Endodermal cell (in vitro differentiated cells): ENCODE data around the gene CDH11. TPM values are rescaled to one million over a fixed set of nuclear protein-coding genes. Genes with fewer than 3 reads are reported as not detected.

Experiments used
- DNase-seq: peaks from one replicate; pipeline ENCODE4 v3.0.0-alpha.2; 2017
- H3K27ac ChIP-seq: 2 replicates; pipeline ENCODE4 v1.5.1; 2013; ENCODE audit warnings: mild to moderate bottlenecking, low read depth, low read length, moderate library complexity
- H3K27me3 ChIP-seq: 2 replicates; pipeline ENCODE4 v1.6.1; 2013; ENCODE audit warnings: mild to moderate bottlenecking, low read length, moderate library complexity; ENCODE audit not compliant: insufficient read depth, control insufficient read depth, poor library complexity, severe bottlenecking
- H3K36me3 ChIP-seq: 2 replicates; pipeline ENCODE4 v1.7.0; 2013; ENCODE audit warnings: mild to moderate bottlenecking, low read length, moderate library complexity; ENCODE audit not compliant: control insufficient read depth, insufficient read depth
- H3K4me1 ChIP-seq: one replicate; pipeline ENCODE4 v1.7.0; 2013; ENCODE audit warnings: low read length; ENCODE audit not compliant: control insufficient read depth, insufficient read depth
- H3K4me3 ChIP-seq: 2 replicates; pipeline ENCODE4 v1.5.1; 2013; ENCODE audit warnings: mild to moderate bottlenecking, low read length, moderate library complexity
- H3K9ac ChIP-seq: 2 replicates; pipeline ENCODE4 v1.6.1; 2013; ENCODE audit warnings: mild to moderate bottlenecking, low read length, moderate library complexity; ENCODE audit not compliant: poor library complexity, severe bottlenecking; ENCODE audit errors: extremely low read depth
- H3K9me3 ChIP-seq: 2 replicates; pipeline ENCODE4 v1.6.1; 2013; ENCODE audit warnings: mild to moderate bottlenecking, low read length, moderate library complexity; ENCODE audit not compliant: control insufficient read depth
- H3K27ac Mint-ChIP-seq: 2 replicates; pipeline ENCODE4 v1.8.0; 2020; ENCODE audit warnings: mixed read lengths
- H3K27me3 Mint-ChIP-seq: 2 replicates; pipeline ENCODE4 v1.8.0; 2021; ENCODE audit warnings: mild to moderate bottlenecking, mixed read lengths; ENCODE audit not compliant: insufficient read depth
- H3K36me3 Mint-ChIP-seq: 2 replicates; pipeline ENCODE4 v1.8.0; 2020; ENCODE audit warnings: low read depth, mixed read lengths
- H3K4me1 Mint-ChIP-seq: 2 replicates; pipeline ENCODE4 v1.8.0; 2020; ENCODE audit warnings: mixed read lengths
- H3K4me3 Mint-ChIP-seq: 2 replicates; pipeline ENCODE4 v1.8.0; 2020; ENCODE audit warnings: mild to moderate bottlenecking, moderate library complexity, mixed read lengths
- H3K9me3 Mint-ChIP-seq: 2 replicates; pipeline ENCODE4 v1.8.0; 2020; ENCODE audit warnings: mild to moderate bottlenecking, mixed read lengths
- CTCF ChIP-seq: fragments of 200-600 bp; sonication (generic); conservative IDR thresholded peaks from 2 replicates; pipeline ENCODE4 v1.5.0; 2021; ENCODE audit warnings: antibody characterized with exemption, mild to moderate bottlenecking
- WGBS, 2 experiments: methylation state at CpG; one replicate each; pipeline versions ENCODE4 v1.1.5 to v1.1.7; 2013; ENCODE audit warnings: missing lambda C conversion rate in 2 of 2, mixed read lengths in 1 of 2; ENCODE audit not compliant: insufficient coverage in 1 of 2, insufficient read length in 1 of 2; 5-methylcytosine and 5-hydroxymethylcytosine counted together
- total RNA-seq, 2 donors: library from RNA; stranded (reverse); fragmentation: NEBNext Ultra II Directional in 1 of 2; extraction: Animal tissue kit (Norgen Biotek cat#: 25700) in 1 of 2; gene quantifications; 2 replicates in 1 of 2; 3 replicates in 1 of 2; pipeline ENCODE4 v1.2.1, GENCODE V29; 2021

CDH11 gene
- total RNA-seq, 2 donors from 2014 or later: 0.73 to 2.9 TPM

GRCh38 chr16:65062736-65063583 is 58.9 kb downstream of the CDH11 start:
- H3K27ac Mint-ChIP-seq: no peak overlapping the region
- H3K27ac ChIP-seq: no peak overlapping the region
- TF ChIP-seq CTCF: peak; percentile 21
- H3K9me3 ChIP-seq: no peaks in the 10 kb centered on the region
- H3K4me3 ChIP-seq: no peak overlapping the region
- H3K4me3 Mint-ChIP-seq: no peak overlapping the region
- DNase-seq: no peak
- H3K4me1 ChIP-seq: no peaks in the 10 kb centered on the region
- H3K9me3 Mint-ChIP-seq: no peaks in the 10 kb centered on the region
- H3K36me3 Mint-ChIP-seq: no peaks in the 10 kb centered on the region
- H3K9ac ChIP-seq: no peak overlapping the region
- H3K27me3 ChIP-seq: peaks cover 10% of the 10 kb centered on the region
- 91 to 97% methylated on average over 5 to 7 of the region's 8 CpGs for WGBS, 2 experiments
- H3K27me3 Mint-ChIP-seq: peaks cover 5% of the 10 kb centered on the region
- H3K36me3 ChIP-seq: no peaks in the 10 kb centered on the region
- peaks cover 2% of the 10 kb centered on the region for H3K4me1 Mint-ChIP-seq

GRCh38 chr16:65061935-65062518 is 59.8 kb downstream of the CDH11 start:
- H3K9me3 Mint-ChIP-seq: no peaks in the 10 kb centered on the region
- WGBS, 2 experiments: 87 to 100% methylated on average over 1 to 4 of the region's 5 CpGs
- H3K27ac ChIP-seq: peak overlapping the region; percentile 36

GRCh38 chr16:65061263-65061662 is 60.6 kb downstream of the CDH11 start:
- H3K36me3 ChIP-seq: no peaks in the 10 kb centered on the region
- DNase-seq: no peak
- no peak overlapping the region for H3K4me3 ChIP-seq
- no peaks in the 10 kb centered on the region for H3K9me3 ChIP-seq
- H3K27me3 Mint-ChIP-seq: no peaks in the 10 kb centered on the region
- no peaks in the 10 kb centered on the region for H3K9me3 Mint-ChIP-seq
- H3K4me1 ChIP-seq: no peaks in the 10 kb centered on the region
- 80% methylated on average over 1 of the region's 3 CpGs; no CpG with 5 or more reads in 1 of the 2 experiments for WGBS, 2 experiments
- no peaks in the 10 kb centered on the region for H3K36me3 Mint-ChIP-seq
- H3K27ac ChIP-seq: no peak overlapping the region
- H3K9ac ChIP-seq: no peak overlapping the region
- peaks cover 2% of the 10 kb centered on the region for H3K4me1 Mint-ChIP-seq
- H3K27me3 ChIP-seq: no peaks in the 10 kb centered on the region
- H3K27ac Mint-ChIP-seq: no peak overlapping the region
- no peak overlapping the region for H3K4me3 Mint-ChIP-seq
- TF ChIP-seq CTCF: no peak

More at GRCh38 chr16:65061935-65062518, 59.8 kb downstream of the CDH11 start:
- Mint-ChIP-seq H3K4me1 (peaks cover 2% of the 10 kb centered on the region), H3K27ac (no peak overlapping the region), H3K36me3 (no peaks in the 10 kb centered on the region), H3K4me3 (no peak overlapping the region), H3K27me3 (peaks cover 4% of the 10 kb centered on the region)
- no peak for TF ChIP-seq CTCF
- Histone ChIP-seq H3K4me1 (no peaks in the 10 kb centered on the region), H3K4me3 (no peak overlapping the region), H3K27me3 (peaks cover 3% of the 10 kb centered on the region), H3K9me3 (no peaks in the 10 kb centered on the region), H3K36me3 (no peaks in the 10 kb centered on the region), H3K9ac (no peak overlapping the region)
- DNase-seq: no peak
